ENCODE results near the gene VTI1B.
"Not testable (repeated sequence)": the region's sequence is repeated elsewhere in the genome, so short reads cannot be mapped to it uniquely, and the experiment has no call there.

DNA sequence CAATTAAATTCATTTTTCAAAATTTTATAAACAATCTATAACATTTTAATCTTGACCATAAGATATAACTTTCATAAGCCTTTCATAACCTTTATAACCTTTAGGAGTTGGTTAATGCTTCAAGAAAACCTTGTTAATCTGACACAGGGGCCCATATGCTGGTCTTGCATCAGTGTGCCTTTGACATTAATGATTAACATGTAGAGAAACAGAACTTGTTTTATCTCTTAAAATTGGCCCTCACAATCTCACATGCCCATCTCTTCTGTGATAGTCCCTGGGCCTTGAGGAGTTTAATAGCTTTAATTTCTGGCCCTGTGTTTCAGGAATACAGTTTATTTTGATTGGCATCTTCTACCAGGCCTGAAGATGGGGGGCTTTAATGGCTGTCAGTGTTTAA, 34.9 kb upstream of the VTI1B start:
- TF ChIP-seq CTCF (IDR thresholded peaks at IDR 0.05; ENCODE audit: insufficient read depth, low read length); POLR2AphosphoS5 (IDR thresholded peaks at IDR 0.05; ENCODE audit: low read depth); GABPA (IDR thresholded peaks at IDR 0.05; ENCODE audit: low read depth); SPI1 (IDR thresholded peaks at IDR 0.05; ENCODE audit: borderline replicate concordance, low read depth): not testable (repeated sequence)
- TF ChIP-seq, protein P1, sequence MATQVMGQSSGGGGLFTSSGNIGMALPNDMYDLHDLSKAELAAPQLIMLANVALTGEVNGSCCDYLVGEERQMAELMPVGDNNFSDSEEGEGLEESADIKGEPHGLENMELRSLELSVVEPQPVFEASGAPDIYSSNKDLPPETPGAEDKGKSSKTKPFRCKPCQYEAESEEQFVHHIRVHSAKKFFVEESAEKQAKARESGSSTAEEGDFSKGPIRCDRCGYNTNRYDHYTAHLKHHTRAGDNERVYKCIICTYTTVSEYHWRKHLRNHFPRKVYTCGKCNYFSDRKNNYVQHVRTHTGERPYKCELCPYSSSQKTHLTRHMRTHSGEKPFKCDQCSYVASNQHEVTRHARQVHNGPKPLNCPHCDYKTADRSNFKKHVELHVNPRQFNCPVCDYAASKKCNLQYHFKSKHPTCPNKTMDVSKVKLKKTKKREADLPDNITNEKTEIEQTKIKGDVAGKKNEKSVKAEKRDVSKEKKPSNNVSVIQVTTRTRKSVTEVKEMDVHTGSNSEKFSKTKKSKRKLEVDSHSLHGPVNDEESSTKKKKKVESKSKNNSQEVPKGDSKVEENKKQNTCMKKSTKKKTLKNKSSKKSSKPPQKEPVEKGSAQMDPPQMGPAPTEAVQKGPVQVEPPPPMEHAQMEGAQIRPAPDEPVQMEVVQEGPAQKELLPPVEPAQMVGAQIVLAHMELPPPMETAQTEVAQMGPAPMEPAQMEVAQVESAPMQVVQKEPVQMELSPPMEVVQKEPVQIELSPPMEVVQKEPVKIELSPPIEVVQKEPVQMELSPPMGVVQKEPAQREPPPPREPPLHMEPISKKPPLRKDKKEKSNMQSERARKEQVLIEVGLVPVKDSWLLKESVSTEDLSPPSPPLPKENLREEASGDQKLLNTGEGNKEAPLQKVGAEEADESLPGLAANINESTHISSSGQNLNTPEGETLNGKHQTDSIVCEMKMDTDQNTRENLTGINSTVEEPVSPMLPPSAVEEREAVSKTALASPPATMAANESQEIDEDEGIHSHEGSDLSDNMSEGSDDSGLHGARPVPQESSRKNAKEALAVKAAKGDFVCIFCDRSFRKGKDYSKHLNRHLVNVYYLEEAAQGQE (IDR thresholded peaks at IDR 0.05; ENCODE audit: insufficient replicate concordance, low read depth): not testable (repeated sequence)
